GM18526 (cell line): Measurements from ENCODE around the gene KRTAP10-6.
"Not testable (repeated sequence)": the region's sequence is repeated elsewhere in the genome, so short reads cannot be mapped to it uniquely, and the experiment has no call there.

ENCODE experiments used
- POLR2A ChIP-seq: IDR thresholded peaks from 3 replicates; pipeline ENCODE4 v1.6.1; 2011; ENCODE audit not compliant: insufficient read length; ENCODE audit errors: extremely low read depth

KRTAP10-6 gene

GRCh38 chr21:44583089-44583799 lies 9.1 kb downstream of the KRTAP10-6 start:
- TF ChIP-seq POLR2A, result no peak

- TF ChIP-seq POLR2A, result no peak
These were observed 10.2 kb downstream of the KRTAP10-6 start for GRCh38 chr21:44582055-44582454.

GRCh38 chr21:44581158-44581557 lies 11.1 kb downstream of the KRTAP10-6 start:
- no peak for TF ChIP-seq POLR2A

GRCh38 chr21:44580231-44580821 lies 12.0 kb downstream of the KRTAP10-6 start, which contains the start of gene KRTAP10-5:
KRTAP10-5 (minus strand) TSS chr21:44580604; CDS start chr21:44580578, 26 bp downstream.
- TF ChIP-seq POLR2A, result not testable (repeated sequence)

GRCh38 chr21:44579833-44580144 lies 12.5 kb downstream of the KRTAP10-6 start:
- TF ChIP-seq POLR2A, result no peak

GRCh38 chr21:44579056-44579832 lies 13.1 kb downstream of the KRTAP10-6 start:
- no peak for TF ChIP-seq POLR2A

GRCh38 chr21:44578371-44579055 lies 13.8 kb downstream of the KRTAP10-6 start:
- TF ChIP-seq POLR2A, result no peak

GRCh38 chr21:44576025-44576420 lies 16.3 kb downstream of the KRTAP10-6 start:
- no peak for TF ChIP-seq POLR2A

GRCh38 chr21:44575307-44576024 lies 16.8 kb downstream of the KRTAP10-6 start:
- TF ChIP-seq POLR2A, result no peak

GRCh38 chr21:44574457-44575306 lies 17.6 kb downstream of the KRTAP10-6 start:
- no peak for TF ChIP-seq POLR2A

- TF ChIP-seq POLR2A, result not testable (repeated sequence)
These were observed 18.5 kb downstream of the KRTAP10-6 start, which contains the start of gene KRTAP10-4 for GRCh38 chr21:44573630-44574456. KRTAP10-4 (plus strand) TSS chr21:44573729; CDS start chr21:44573759, 30 bp downstream.

- TF ChIP-seq POLR2A, result no peak
These were observed 19.2 kb downstream of the KRTAP10-6 start for GRCh38 chr21:44572959-44573583.

- no peak for TF ChIP-seq POLR2A
These were observed 20.2 kb downstream of the KRTAP10-6 start for GRCh38 chr21:44571844-44572782.
